GM12873 (cell line): ENCODE results near the gene SPN.
A peak's percentile ranks its signal among the peaks of the same experiment; 100 is the strongest.

ENCODE experiments used
- CTCF ChIP-seq: IDR thresholded peaks from 2 replicates; pipeline ENCODE4 v1.5.1; 2012; ENCODE audit warnings: low read depth, mild to moderate bottlenecking, moderate library complexity, low read length, control low read depth; ENCODE audit not compliant: insufficient read depth; ENCODE audit errors: missing control alignments

Gene SPN

DNA sequence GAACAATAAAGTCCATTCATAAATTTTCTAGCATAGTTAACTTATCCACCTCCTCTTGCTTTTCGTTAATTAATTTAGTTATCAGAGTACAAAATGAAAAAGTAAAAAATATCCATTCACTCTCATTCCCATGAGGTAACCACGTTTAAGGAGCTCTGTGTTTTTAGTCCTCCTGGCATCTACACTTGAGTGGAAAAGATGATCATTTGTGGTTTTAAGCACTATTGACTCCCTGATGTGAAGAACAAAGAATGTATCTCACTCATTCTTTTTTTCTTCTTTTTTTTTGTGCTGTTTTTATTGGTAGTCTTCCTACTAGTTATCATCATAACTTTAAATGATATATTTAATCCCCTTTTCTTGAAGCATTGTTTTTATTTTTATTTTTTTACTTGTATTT, 42.0 kb downstream of the SPN start:
- no peak for TF ChIP-seq CTCF

GRCh38 chr16:29708917-29709600, 46.0 kb downstream of the SPN start:
- no peak for TF ChIP-seq CTCF

DNA sequence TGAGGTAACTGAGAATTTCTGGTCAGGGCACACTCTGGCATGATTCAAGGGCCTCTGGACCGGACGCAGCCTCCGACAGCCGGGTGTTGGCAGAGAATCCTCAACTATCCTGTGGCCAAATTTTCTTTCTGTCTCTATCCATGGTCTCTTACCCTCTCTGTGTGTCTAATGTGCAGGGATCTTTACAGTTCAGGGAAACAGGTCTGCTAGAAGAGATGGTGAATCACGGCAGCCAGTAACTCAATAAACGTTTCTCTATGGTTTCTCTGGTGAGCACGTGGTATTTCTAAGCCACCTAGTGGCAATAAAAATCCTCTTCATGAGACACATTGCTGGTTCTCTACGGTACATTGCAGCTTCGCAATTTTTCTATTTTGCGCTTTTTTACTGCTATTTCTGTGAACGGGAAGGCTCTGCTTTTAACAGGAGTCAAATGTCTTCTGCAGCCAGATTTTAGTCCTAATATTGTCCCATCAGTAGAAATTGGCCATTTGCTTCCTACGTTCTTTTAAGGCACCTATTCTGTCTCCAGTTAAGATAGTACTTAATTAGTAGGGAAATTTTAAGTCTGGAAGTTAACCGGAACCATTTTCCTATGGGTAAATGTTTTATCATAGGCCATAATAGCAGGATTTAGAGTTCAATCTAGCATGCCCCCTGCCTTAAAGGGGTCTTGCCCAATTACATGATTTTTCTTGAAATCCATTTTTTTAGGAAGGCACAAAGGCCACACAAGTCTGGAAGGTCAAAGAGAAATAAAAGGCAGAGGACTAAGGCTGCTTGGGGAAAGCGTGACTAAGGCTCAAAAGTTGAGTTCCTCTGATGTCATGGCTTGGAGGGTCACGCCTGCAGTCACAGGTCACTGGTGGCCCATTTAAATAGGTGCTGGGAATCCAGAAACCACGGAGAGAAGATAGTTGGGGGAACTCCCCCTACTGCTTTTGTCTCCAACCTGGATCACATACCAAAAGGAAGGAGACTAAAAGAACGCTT, 47.5 kb downstream of the SPN start:
- TF ChIP-seq CTCF = peak; percentile 73

- TF ChIP-seq CTCF = no peak
These were observed 49.8 kb downstream of the SPN start for GRCh38 chr16:29712809-29713208.

- TF ChIP-seq CTCF = no peak
These were observed 51.3 kb downstream of the SPN start for GRCh38 chr16:29714396-29714795.

DNA sequence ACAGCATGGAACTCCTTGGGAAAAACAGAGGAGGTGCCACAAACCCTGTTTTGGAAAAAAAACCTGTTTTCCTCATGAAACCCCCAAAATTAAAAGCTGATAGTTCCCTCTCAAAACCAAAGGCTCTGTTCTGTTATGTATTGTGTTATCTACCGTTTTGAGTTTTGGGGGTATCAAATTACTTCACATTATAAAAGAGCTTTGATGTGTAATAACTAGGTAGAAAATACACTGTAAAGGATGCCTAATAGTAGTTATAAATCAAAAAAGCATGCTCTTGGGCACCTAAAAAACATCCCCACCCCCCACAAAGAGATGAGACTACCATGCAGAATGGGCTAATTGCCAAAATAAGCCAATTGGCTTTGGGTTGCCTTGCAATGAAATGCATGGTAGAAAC, 51.9 kb downstream of the SPN start:
- TF ChIP-seq CTCF = no peak

DNA sequence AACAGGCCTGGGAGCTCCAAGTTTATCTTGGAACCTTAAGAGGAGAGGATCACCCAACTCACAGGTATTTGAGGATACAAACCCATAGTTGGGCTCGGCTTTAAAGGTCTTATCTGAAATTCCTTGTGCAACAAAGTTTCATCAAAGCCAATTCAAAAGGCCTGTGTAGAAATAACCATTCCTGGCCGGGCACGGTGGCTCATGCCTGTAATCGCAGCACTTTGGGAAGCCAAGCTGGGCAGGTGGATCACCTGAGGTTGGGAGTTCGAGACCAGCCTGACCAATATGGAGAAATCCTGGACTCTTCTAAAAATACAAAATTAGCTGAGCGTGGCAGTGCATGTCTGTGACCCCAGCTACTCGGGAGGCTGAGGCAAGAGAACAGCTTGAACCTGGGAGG, 54.1 kb downstream of the SPN start:
- TF ChIP-seq CTCF = no peak
